Measurements from ENCODE around the gene SEMA3F.
"Not testable (repeated sequence)": the region's sequence is repeated elsewhere in the genome, so short reads cannot be mapped to it uniquely, and the experiment has no call there.

Gene SEMA3F

DNA sequence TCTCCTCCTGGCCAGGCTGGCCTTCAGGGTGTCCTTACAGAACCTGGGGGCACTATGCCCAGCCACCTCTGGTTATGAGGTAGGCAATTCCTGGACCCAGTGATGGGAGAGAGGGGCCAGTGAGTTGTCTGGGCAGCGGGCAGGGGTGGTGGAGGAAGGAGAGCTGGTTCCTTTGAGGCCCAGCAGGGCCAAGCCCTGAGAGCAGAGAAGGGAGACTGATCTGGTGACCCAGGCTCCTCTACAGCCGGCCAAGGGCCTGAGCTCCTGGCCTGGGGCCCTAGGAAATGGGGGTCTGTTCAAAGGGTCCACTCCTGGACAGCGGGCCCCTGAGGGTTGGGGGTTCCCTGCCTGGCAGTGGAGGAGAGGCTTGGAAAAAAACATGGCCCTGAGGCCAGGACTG, 57.8 kb downstream of the SEMA3F start:
- no peak for DNase-seq

DNA sequence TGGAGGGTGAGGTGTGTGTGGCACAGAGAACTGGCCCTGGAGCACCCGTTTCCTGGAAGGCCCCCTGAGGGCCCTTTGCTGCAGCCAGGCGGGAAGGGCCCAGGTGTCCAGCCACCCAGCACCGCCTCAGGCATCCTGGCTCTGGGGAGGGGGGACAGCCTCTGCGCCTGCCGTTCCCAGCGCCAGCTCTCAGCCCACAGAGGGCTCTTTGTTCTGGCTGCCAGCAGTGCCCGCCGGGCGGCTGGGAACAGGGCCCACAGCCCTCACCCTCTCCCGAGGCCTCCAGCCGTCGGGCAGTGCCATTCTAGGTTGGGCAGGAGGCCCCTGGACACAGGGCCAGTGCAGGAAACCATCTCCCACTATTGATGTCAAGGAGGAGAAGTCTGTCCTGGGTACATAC, 58.2 kb downstream of the SEMA3F start:
- DNase-seq, result no peak

DNA sequence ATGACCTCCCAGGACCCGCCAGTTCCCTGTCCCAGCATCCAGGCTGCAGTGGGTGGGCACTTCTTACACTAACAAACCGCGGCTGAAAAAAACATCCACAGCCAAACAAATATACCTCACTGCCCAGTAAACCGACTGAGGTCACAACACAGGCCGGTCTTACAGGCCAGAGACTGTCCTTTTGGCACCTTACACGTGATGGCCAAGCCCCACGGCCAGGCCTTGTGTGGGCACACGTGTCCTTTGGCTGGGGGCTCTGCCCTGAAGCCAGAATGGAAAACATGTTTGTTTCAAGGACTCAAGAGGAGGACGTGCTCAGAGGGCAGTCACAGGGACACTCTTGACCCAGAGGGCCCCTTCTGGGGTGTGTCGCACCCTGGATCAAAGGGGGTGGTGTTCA, 59.7 kb downstream of the SEMA3F start:
- no peak for DNase-seq

- DNase-seq, result no peak
Observed at GRCh38 chr3:50215529-50215928, 60.4 kb downstream of the SEMA3F start.

DNA sequence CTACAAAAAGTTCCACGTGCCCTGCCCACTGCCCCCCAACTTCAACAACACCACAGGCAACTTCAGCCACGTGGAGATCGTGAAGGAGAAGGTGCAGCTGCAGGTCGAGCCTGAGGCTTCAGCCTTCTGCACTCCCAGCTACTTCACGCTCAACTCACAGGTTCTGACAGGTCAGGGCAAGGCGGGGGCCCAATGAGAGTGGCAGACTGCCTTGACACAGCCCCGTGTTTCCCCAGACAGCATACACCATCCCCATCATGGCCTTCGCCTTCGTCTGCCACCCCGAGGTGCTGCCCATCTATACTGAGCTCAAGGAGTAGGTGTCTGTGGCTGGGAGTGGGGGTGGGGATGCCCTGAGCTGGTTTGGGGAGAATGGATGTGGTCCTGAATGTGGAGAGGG, 62.6 kb downstream of the SEMA3F start:
- no peak for DNase-seq

DNA sequence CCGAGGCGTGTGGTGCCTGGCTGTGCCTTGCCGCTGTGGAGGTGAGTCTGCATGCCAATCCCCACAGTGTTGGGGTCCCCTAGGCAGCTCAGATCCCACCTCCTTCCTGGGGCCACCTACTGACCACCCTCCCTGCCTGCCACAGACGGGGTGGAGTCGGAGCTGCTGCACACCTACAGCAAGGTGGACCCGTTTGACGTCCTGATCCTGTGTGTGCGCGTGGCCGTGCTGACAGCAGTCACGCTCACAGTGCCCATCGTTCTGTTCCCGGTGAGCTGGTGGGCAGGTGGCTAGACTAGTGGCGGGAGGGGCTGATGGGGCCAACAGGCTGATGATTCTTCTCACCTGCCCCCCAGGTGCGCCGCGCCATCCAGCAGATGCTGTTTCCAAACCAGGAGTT, 63.3 kb downstream of the SEMA3F start:
- DNase-seq, result no peak

- DNase-seq, result no peak
Observed at GRCh38 chr3:50219285-50219684, 64.2 kb downstream of the SEMA3F start.

DNA sequence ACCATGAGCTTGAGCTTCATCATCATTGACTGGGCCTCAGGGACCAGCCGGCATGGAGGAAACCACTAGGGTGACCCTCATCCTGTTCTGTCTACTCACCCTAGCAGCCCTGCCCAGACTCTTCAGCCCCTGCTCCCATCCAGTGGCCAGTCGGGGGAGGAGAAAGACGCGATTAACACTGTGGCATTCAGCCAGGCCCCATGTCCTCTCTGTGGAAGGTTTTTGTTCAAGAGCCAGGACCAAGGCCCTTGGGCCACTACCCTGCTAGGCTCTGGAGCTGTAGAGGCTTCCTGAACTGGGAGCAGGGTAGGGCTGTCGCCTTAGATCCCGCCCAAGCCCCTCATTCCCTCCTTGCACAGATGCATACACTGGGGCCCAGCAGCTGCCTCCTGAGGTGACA, 65.0 kb downstream of the SEMA3F start:
- no peak for DNase-seq

- no peak for DNase-seq
Observed at GRCh38 chr3:50221051-50221410, 65.9 kb downstream of the SEMA3F start.

GRCh38 chr3:50221411-50222168, 66.5 kb downstream of the SEMA3F start:
- peak; percentile 43 for DNase-seq

- no peak for DNase-seq
Observed at GRCh38 chr3:50222169-50222528, 67.0 kb downstream of the SEMA3F start.

- DNase-seq, result no peak
Observed at GRCh38 chr3:50224639-50225038, 69.5 kb downstream of the SEMA3F start.

DNA sequence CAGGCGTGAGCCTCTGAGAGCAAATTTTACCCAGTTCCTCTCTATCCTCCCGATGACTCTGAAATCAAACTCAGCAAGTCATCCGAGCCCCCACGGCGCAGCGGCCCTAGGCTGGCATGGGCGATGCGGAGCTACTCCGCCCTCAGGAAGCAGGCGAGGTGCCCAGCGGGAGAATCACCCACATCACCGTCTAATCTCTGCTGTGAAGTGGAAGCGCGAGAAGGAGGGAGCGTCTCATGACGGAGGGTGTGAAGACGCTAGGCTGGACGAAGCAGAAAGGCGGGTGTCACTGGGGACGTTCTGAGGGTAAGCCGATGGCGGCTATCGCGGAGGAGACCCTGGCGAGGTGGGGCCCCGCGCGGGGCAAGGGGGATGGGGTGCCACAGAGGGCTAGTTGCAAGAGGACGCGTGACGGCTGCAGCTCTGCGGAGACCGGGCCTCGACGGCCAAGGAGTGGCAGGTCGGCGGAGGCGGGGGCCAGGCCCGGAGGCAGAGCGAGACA, 71.8 kb downstream of the SEMA3F start:
- DNase-seq, result peak; percentile 65

- peak; percentile 96 for DNase-seq
Observed at GRCh38 chr3:50227390-50228183, 72.5 kb downstream of the SEMA3F start.

DNA sequence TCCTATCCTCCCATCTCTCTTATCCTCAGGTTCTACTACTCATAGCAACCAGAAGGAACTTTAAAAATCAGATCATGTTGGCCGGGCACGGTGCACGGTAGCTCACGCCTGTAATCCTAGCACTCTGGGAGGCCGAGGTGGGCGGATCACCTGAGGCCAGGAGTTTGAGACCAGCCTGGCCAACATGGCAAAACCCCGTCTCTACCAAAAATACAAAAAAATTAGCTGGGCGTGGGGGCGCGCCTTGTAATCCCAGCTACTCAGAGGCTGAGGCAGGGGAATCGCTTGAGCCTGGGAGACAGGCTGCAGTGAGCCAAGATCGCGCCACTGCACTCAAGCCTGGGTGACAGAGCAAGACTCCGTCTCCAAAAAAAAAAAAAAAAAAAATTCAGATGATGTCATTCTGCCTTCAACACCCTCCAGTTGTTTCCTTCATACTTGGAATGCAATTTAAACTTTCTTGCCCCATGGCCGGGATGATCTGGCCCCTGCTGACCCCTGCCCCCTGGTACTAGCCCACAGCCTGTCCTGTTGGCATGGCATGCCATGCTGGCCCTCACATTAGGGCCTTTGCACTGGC, 73.2 kb downstream of the SEMA3F start:
- DNase-seq, result not testable (repeated sequence)

GRCh38 chr3:50229490-50229889, 74.4 kb downstream of the SEMA3F start:
- no peak for DNase-seq

DNA sequence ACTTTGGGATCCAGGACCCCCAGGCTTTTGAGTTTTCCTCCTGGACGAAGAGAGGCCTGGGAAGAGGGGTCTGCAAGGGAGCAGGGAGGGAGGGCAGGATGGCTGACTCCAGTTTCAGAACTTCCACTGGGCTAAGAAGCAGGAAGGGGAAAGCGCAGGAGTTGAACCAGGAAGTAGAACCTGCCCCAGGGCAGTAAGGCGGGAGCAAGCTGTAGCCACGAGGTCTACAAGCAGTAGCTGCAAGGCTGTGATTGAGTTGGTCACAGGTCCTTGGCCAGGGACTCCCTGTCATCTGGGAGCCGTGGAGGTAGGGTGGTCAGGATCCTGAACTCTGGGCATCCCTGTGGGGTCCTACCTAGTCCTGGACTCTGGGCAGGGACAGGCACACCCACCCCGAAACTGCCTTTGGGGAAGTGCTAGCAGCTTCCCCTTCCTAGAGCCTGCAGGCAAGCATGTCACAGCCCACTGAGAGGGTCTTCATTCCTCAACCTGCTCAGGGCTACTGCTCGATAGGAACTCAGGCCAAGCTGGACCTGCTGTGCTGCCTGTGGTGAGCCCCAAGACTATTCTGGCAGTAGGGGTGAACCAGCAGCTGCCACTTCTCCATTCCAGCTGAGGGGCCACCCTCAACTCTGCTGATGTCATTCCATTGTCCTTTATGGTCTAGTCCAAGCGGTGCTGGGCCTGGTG, 75.1 kb downstream of the SEMA3F start:
- no peak for DNase-seq

DNA sequence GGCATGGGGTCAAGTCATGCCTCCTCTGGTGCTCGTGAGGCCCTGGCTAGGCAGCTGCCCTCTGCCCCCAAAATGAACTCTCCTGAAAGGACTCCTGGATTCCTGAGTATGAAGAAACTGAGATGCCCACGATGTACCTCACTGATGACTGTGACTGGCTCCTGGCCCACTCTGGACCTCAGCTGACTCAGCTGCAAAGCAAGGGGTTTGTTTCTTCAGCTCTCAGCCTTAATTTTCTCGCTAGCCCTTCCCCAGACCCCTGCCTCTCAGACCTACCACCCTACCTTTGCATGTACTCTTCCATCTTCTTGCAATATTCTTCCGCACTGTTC, 75.6 kb downstream of the SEMA3F start:
- no peak for DNase-seq

DNA sequence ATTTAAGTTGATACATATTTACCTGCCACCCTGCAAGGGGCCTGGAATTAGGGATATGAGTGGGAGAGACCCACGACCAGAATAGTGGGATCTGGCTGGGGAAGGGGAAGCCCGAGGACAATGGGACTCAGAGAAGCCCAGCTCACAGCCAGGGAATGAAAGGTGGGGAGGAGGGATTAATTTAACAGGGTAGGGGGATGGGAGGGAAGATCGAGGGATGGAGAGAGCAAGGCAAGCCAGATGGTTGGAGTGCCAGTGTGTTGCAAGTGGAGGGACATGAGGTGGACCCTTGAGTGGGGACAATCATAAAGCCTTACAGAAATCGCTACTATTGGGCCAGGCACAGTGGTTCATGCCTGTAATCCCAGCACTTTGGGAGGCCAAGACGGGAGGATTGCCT, 76.5 kb downstream of the SEMA3F start:
- no peak for DNase-seq

DNA sequence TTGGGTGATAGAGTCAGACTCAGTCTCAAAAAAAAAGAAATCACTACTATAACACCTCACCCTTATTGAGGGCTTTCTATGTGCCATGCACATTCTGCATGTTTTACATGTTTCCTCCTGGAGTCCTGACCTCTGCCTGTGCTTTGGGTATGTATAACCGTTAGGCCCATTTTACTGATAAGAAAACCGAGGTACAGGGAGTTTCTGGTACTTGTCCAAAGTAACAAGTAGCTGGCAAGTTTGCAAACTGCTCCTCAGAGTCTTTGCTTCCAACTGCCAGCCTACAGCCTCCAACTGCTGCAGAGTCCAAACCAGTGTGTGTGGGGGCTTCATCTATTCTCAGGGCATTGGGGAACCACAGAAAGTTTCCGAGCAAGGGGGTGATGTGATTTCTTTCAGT, 77.2 kb downstream of the SEMA3F start:
- peak; percentile 75 for DNase-seq

- DNase-seq, result no peak
Observed at GRCh38 chr3:50233176-50233575, 78.1 kb downstream of the SEMA3F start.

DNA sequence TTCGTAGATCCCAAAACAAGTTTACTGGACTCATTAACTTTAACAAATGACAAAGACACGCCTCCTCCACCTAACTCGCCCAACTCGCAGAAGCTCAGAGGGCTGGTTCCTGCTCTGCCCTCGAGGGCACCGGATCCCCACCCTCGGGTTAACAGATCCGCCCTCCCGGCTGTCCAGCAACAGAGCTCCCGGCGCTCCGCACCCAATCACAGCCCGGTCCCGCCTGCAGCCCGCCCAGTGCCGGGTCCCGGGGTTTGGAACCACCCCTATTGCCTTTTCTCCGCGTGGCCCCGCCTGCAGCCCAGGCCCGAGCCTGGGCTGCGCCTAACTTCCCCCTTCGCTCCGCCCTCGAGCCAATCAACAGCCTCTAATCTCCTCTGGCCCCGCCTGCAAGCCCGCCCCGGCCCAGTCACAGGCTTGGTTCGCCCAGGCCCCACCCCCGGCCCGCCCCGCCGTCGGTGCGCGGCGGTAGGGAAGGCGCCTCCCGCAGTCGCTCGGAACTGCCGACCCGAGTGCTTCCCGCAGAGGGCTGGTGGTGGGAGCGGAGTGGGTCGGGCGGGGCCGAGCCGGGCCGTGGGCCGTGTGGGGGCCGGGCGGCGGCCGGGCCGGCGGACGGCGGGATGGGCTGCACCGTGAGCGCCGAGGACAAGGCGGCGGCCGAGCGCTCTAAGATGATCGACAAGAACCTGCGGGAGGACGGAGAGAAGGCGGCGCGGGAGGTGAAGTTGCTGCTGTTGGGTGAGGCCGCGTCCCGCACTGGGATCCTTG, 80.8 kb downstream of the SEMA3F start, which contains the start of gene GNAI2:
Gene GNAI2, plus strand, starts transcription at position 489 of the 768 bp plus-strand sequence. Its CDS starts 132 bp downstream, at position 621.
- peak; percentile 99 for DNase-seq
